Neural crest cell (in vitro differentiated cells): ENCODE results near the gene GSX1. TPM values are rescaled to one million over a fixed set of nuclear protein-coding genes. Genes with fewer than 3 reads are reported as not detected.

Experiments used
- DNase-seq: peaks from one replicate; pipeline ENCODE4 v3.0.0; 2021; ENCODE audit warnings: low read depth, mixed read lengths, low spot score
- H3K27ac Mint-ChIP-seq: one replicate; pipeline ENCODE4 v1.8.0; 2021; ENCODE audit warnings: mild to moderate bottlenecking, mixed read lengths; ENCODE audit not compliant: unreplicated experiment
- H3K27me3 Mint-ChIP-seq: 2 replicates; pipeline ENCODE4 v1.8.0; 2021; ENCODE audit warnings: low read depth, mild to moderate bottlenecking, mixed read lengths
- H3K36me3 Mint-ChIP-seq: 2 replicates; pipeline ENCODE4 v1.8.0; 2021; ENCODE audit warnings: low read depth, mild to moderate bottlenecking, mixed read lengths
- H3K4me1 Mint-ChIP-seq: 2 replicates; pipeline ENCODE4 v1.8.0; 2021; ENCODE audit warnings: mixed read lengths
- H3K4me3 Mint-ChIP-seq: one replicate; pipeline ENCODE4 v1.8.0; 2021; ENCODE audit warnings: mild to moderate bottlenecking, mixed read lengths
- H3K9me3 Mint-ChIP-seq: 2 replicates; pipeline ENCODE4 v1.8.0; 2021; ENCODE audit warnings: mixed read lengths
- CTCF ChIP-seq: fragments of 200-600 bp; sonication (generic); conservative IDR thresholded peaks from 2 replicates; pipeline ENCODE4 v1.5.0; 2021; ENCODE audit warnings: antibody characterized with exemption, mild to moderate bottlenecking
- total RNA-seq: library from RNA; stranded (reverse); gene quantifications from 2 replicates; pipeline ENCODE4 v1.2.1, GENCODE V29; 2021

GSX1 gene
- total RNA-seq, 1 donor from 2014 or later: 11.4 TPM

GRCh38 chr13:27835799-27836198, 43.5 kb downstream of the GSX1 start:
- Mint-ChIP-seq H3K27me3 (peaks cover 87% of the 10 kb centered on the region), H3K36me3 (no peaks in the 10 kb centered on the region), H3K27ac (no peak overlapping the region), H3K4me3 (no peak overlapping the region), H3K4me1 (no peaks in the 10 kb centered on the region), H3K9me3 (no peaks in the 10 kb centered on the region)
- no peak for DNase-seq
- no peak for TF ChIP-seq CTCF

- no peak for DNase-seq
- no peak for TF ChIP-seq CTCF
- peaks cover 10% of the 10 kb centered on the region for H3K9me3 Mint-ChIP-seq
- no peaks in the 10 kb centered on the region for H3K36me3 Mint-ChIP-seq
- H3K4me1 Mint-ChIP-seq: no peaks in the 10 kb centered on the region
- peaks cover 76% of the 10 kb centered on the region for H3K27me3 Mint-ChIP-seq
- H3K27ac Mint-ChIP-seq: no peak overlapping the region
- no peak overlapping the region for H3K4me3 Mint-ChIP-seq
Observed at GRCh38 chr13:27839809-27840467, 47.7 kb downstream of the GSX1 start.

GRCh38 chr13:27842571-27842970, 50.3 kb downstream of the GSX1 start:
- H3K9me3 Mint-ChIP-seq: peaks cover 10% of the 10 kb centered on the region
- H3K4me1 Mint-ChIP-seq: no peaks in the 10 kb centered on the region
- H3K27me3 Mint-ChIP-seq: peaks cover 79% of the 10 kb centered on the region
- no peak overlapping the region for H3K27ac Mint-ChIP-seq
- DNase-seq: no peak
- H3K36me3 Mint-ChIP-seq: no peaks in the 10 kb centered on the region
- no peak for TF ChIP-seq CTCF
- no peak overlapping the region for H3K4me3 Mint-ChIP-seq

Other genes starting within 250 kb of the GSX1 start
- gene LNX2, start 172.0 kb upstream of the GSX1 start, total RNA-seq: 9.4 and 9.6 TPM in 2 replicates
- 92.6 and 100 TPM in 2 replicates for gene POLR1D, start 170.6 kb upstream of the GSX1 start, total RNA-seq
- not detected in 2 replicates for gene PDX1, start 127.5 kb downstream of the GSX1 start, total RNA-seq
- 1.3 and 2.4 TPM in 2 replicates for gene CDX2, start 176.8 kb downstream of the GSX1 start, total RNA-seq
- 0.26 TPM in 1 of 2 replicates, not detected in the other for gene URAD, start 196.2 kb downstream of the GSX1 start, total RNA-seq